Mucosa of stomach (tissue), 1 donor: ENCODE results near the gene CDKN1C.

ENCODE experiments used
- H3K27me3 ChIP-seq: one replicate; pipeline ENCODE4 v1.7.0; 2013; ENCODE audit warnings: mild to moderate bottlenecking, low read length; ENCODE audit not compliant: control insufficient read depth, insufficient read depth
- H3K36me3 ChIP-seq: one replicate; pipeline ENCODE4 v1.7.0; 2013; ENCODE audit warnings: low read length; ENCODE audit not compliant: control insufficient read depth, insufficient read depth
- H3K4me1 ChIP-seq: one replicate; pipeline ENCODE4 v1.7.0; 2013; ENCODE audit warnings: mild to moderate bottlenecking, low read length; ENCODE audit not compliant: control insufficient read depth, insufficient read depth
- H3K4me3 ChIP-seq: one replicate; pipeline ENCODE4 v1.7.0; 2013; ENCODE audit warnings: low read length
- H3K9ac ChIP-seq: one replicate; pipeline ENCODE4 v1.7.0; 2013; ENCODE audit warnings: mild to moderate bottlenecking, low read length, moderate library complexity
- H3K9me3 ChIP-seq: one replicate; pipeline ENCODE4 v1.7.0; 2013; ENCODE audit warnings: mild to moderate bottlenecking, low read length, moderate library complexity; ENCODE audit not compliant: control insufficient read depth
- donor health status: Pancreatic carcinoma.

Gene CDKN1C

GRCh38 chr11:2889362-2890273 is 4.0 kb upstream of the CDKN1C start:
- H3K9ac ChIP-seq, result no peak overlapping the region
- H3K27me3 ChIP-seq, result peaks cover 3% of the 10 kb centered on the region
- H3K4me3 ChIP-seq, result no peak overlapping the region
- no peaks in the 10 kb centered on the region for H3K36me3 ChIP-seq
- H3K9me3 ChIP-seq, result no peaks in the 10 kb centered on the region
- peaks cover 43% of the 10 kb centered on the region for H3K4me1 ChIP-seq

- peaks cover 43% of the 10 kb centered on the region for H3K4me1 ChIP-seq
- no peak overlapping the region for H3K4me3 ChIP-seq
- no peaks in the 10 kb centered on the region for H3K36me3 ChIP-seq
- no peak overlapping the region for H3K9ac ChIP-seq
- no peaks in the 10 kb centered on the region for H3K9me3 ChIP-seq
- peaks cover 11% of the 10 kb centered on the region for H3K27me3 ChIP-seq
Measured at GRCh38 chr11:2888266-2888968, 2.8 kb upstream of the CDKN1C start.

GRCh38 chr11:2887515-2888195 is 2.1 kb upstream of the CDKN1C start:
- Histone ChIP-seq H3K4me3 (no peak overlapping the region), H3K36me3 (no peaks in the 10 kb centered on the region), H3K9me3 (no peaks in the 10 kb centered on the region), H3K27me3 (peaks cover 11% of the 10 kb centered on the region), H3K9ac (no peak overlapping the region), H3K4me1 (peaks cover 36% of the 10 kb centered on the region)

- peaks cover 29% of the 10 kb centered on the region for H3K4me1 ChIP-seq
- H3K4me3 ChIP-seq, result no peak overlapping the region
- H3K9ac ChIP-seq, result no peak overlapping the region
- peaks cover 14% of the 10 kb centered on the region for H3K27me3 ChIP-seq
- no peaks in the 10 kb centered on the region for H3K9me3 ChIP-seq
- H3K36me3 ChIP-seq, result no peaks in the 10 kb centered on the region
Measured at GRCh38 chr11:2886936-2887335, 1.4 kb upstream of the CDKN1C start.

GRCh38 chr11:2886191-2886894 is 768 bp upstream of the CDKN1C start:
- Histone ChIP-seq H3K9me3 (no peaks in the 10 kb centered on the region), H3K27me3 (peaks cover 14% of the 10 kb centered on the region), H3K4me3 (no peak overlapping the region), H3K4me1 (peaks cover 23% of the 10 kb centered on the region), H3K36me3 (no peaks in the 10 kb centered on the region), H3K9ac (no peak overlapping the region)

- H3K36me3 ChIP-seq, result no peaks in the 10 kb centered on the region
- peaks cover 11% of the 10 kb centered on the region for H3K4me1 ChIP-seq
- peaks cover 14% of the 10 kb centered on the region for H3K27me3 ChIP-seq
- H3K4me3 ChIP-seq, result peak overlapping the region; percentile 36
- H3K9me3 ChIP-seq, result no peaks in the 10 kb centered on the region
- peak overlapping the region; percentile 65 for H3K9ac ChIP-seq
Measured at GRCh38 chr11:2885017-2885677, 428 bp downstream of the CDKN1C start.

GRCh38 chr11:2883979-2884815 is 1.4 kb downstream of the CDKN1C start:
- Histone ChIP-seq H3K4me1 (peaks cover 9% of the 10 kb centered on the region), H3K9ac (peak overlapping the region; percentile 66), H3K27me3 (peaks cover 14% of the 10 kb centered on the region), H3K36me3 (no peaks in the 10 kb centered on the region), H3K9me3 (no peaks in the 10 kb centered on the region), H3K4me3 (peak overlapping the region; percentile 25)

- Histone ChIP-seq H3K27me3 (peaks cover 14% of the 10 kb centered on the region), H3K4me3 (peak overlapping the region; percentile 25), H3K36me3 (no peaks in the 10 kb centered on the region), H3K9me3 (no peaks in the 10 kb centered on the region), H3K4me1 (peaks cover 9% of the 10 kb centered on the region), H3K9ac (peak overlapping the region; percentile 55)
Measured at GRCh38 chr11:2883640-2883978, 2.0 kb downstream of the CDKN1C start.

- Histone ChIP-seq H3K4me1 (peaks cover 9% of the 10 kb centered on the region), H3K4me3 (no peak overlapping the region), H3K9ac (no peak overlapping the region), H3K9me3 (no peaks in the 10 kb centered on the region), H3K36me3 (no peaks in the 10 kb centered on the region), H3K27me3 (peaks cover 14% of the 10 kb centered on the region)
Measured at GRCh38 chr11:2882396-2883110, 3.0 kb downstream of the CDKN1C start.

GRCh38 chr11:2881981-2882375 is 3.6 kb downstream of the CDKN1C start:
- no peaks in the 10 kb centered on the region for H3K9me3 ChIP-seq
- no peak overlapping the region for H3K9ac ChIP-seq
- no peaks in the 10 kb centered on the region for H3K36me3 ChIP-seq
- no peak overlapping the region for H3K4me3 ChIP-seq
- H3K27me3 ChIP-seq, result peaks cover 14% of the 10 kb centered on the region
- peaks cover 9% of the 10 kb centered on the region for H3K4me1 ChIP-seq
